SK-N-SH treated with all-trans-retinoic acid at 6 μM for 48 hours (cell line): ENCODE measurements around the gene DPCD.

ENCODE experiments used
- ATAC-seq: fragments of 200-7000 bp; cut with Tn5 transposase; 3 replicates; pipeline ENCODE4 v1.9.1; 2020; ENCODE audit warnings: mild to moderate bottlenecking, moderate library complexity
- ARNTL ChIP-seq: fragments of 450-650 bp; formaldehyde crosslinking; IDR thresholded peaks from 2 replicates; pipeline ENCODE4 v1.5.0; 2020; ENCODE audit warnings: low read depth, mild to moderate bottlenecking, moderate library complexity, borderline replicate concordance
- BACH2 ChIP-seq: fragments of 250-450 bp; sonication (Bioruptor Pico); IDR thresholded peaks from 2 replicates; pipeline ENCODE4 v1.9.0; 2021; ENCODE audit warnings: mild to moderate bottlenecking, borderline replicate concordance
- CREB5 ChIP-seq: fragments of 250-450 bp; sonication (Bioruptor Pico); IDR thresholded peaks from 2 replicates; pipeline ENCODE4 v1.5.1; 2020; ENCODE audit warnings: low read depth, mild to moderate bottlenecking, moderate library complexity
- CSDC2 ChIP-seq: fragments of 250-450 bp; sonication (Bioruptor Pico); IDR thresholded peaks from 2 replicates; pipeline ENCODE4 v1.5.0; 2020; ENCODE audit warnings: mild to moderate bottlenecking, moderate library complexity
- CSRNP3 ChIP-seq: fragments of 250-450 bp; sonication (Bioruptor Pico); IDR thresholded peaks from 2 replicates; pipeline ENCODE4 v1.5.1; 2021; ENCODE audit warnings: mild to moderate bottlenecking, moderate library complexity
- ESRRG ChIP-seq: fragments of 250-450 bp; sonication (Bioruptor Pico); IDR thresholded peaks from 2 replicates; pipeline ENCODE4 v1.6.1; 2021; ENCODE audit warnings: mild to moderate bottlenecking
- GLIS3 ChIP-seq: fragments of 250-450 bp; sonication (Bioruptor Pico); IDR thresholded peaks from 2 replicates; pipeline ENCODE4 v1.5.0; 2020; ENCODE audit warnings: mild to moderate bottlenecking, moderate library complexity
- OSR1 ChIP-seq: fragments of 250-450 bp; sonication (Bioruptor Pico); IDR thresholded peaks from 2 replicates; pipeline ENCODE4 v1.8.0; 2022; ENCODE audit warnings: moderate library complexity, mild to moderate bottlenecking, inconsistent platforms
- PATZ1 ChIP-seq: fragments of 250-450 bp; sonication (Bioruptor Pico); IDR thresholded peaks from 2 replicates; pipeline ENCODE4 v1.8.0; 2020; ENCODE audit warnings: mild to moderate bottlenecking, moderate library complexity, borderline replicate concordance
- POU6F1 ChIP-seq: fragments of 250-450 bp; sonication (Bioruptor Pico); IDR thresholded peaks from 2 replicates; pipeline ENCODE4 v1.8.0; 2021; ENCODE audit warnings: low read depth, mild to moderate bottlenecking, moderate library complexity, borderline replicate concordance
- PPARA ChIP-seq: fragments of 250-450 bp; sonication (Bioruptor Pico); IDR thresholded peaks from 2 replicates; pipeline ENCODE4 v1.5.0; 2020; ENCODE audit warnings: mild to moderate bottlenecking, borderline replicate concordance
- RARB ChIP-seq: fragments of 250-450 bp; sonication (Bioruptor Pico); IDR thresholded peaks from 2 replicates; pipeline ENCODE4 v1.8.0; 2021; ENCODE audit warnings: mild to moderate bottlenecking, moderate library complexity
- SNAI2 ChIP-seq: fragments of 250-450 bp; sonication (Bioruptor Pico); IDR thresholded peaks from 2 replicates; pipeline ENCODE4 v1.5.0; 2020; ENCODE audit warnings: mild to moderate bottlenecking, moderate library complexity
- TCF4 ChIP-seq: fragments of 250-450 bp; sonication (Bioruptor Pico); IDR thresholded peaks from 2 replicates; pipeline ENCODE4 v1.8.0; 2021; ENCODE audit warnings: mild to moderate bottlenecking, moderate library complexity, borderline replicate concordance
- TOX ChIP-seq: fragments of 250-450 bp; sonication (Bioruptor Pico); IDR thresholded peaks from 2 replicates; pipeline ENCODE4 v1.8.0; 2021; ENCODE audit warnings: mild to moderate bottlenecking, moderate library complexity, borderline replicate concordance
- ZC3H10 ChIP-seq: fragments of 250-450 bp; sonication (Bioruptor Pico); IDR thresholded peaks from 2 replicates; pipeline ENCODE4 v1.5.1; 2021; ENCODE audit warnings: mild to moderate bottlenecking, moderate library complexity
- ZFP3 ChIP-seq: fragments of 250-450 bp; sonication (Bioruptor Pico); IDR thresholded peaks from 2 replicates; pipeline ENCODE4 v1.5.0; 2020; ENCODE audit warnings: mild to moderate bottlenecking, moderate library complexity
- ZFP30 ChIP-seq: fragments of 450-650 bp; formaldehyde crosslinking; IDR thresholded peaks from 2 replicates; pipeline ENCODE4 v1.5.0; 2022; ENCODE audit warnings: mild to moderate bottlenecking, moderate library complexity
- ZNF565 ChIP-seq: fragments of 450-650 bp; formaldehyde crosslinking; conservative IDR thresholded peaks from 2 replicates; pipeline ENCODE4 v1.5.0; 2020; ENCODE audit warnings: low read depth, mild to moderate bottlenecking, moderate library complexity
- ZNF70 ChIP-seq: fragments of 450-650 bp; formaldehyde crosslinking; IDR thresholded peaks from 2 replicates; pipeline ENCODE4 v1.5.0; 2020; ENCODE audit warnings: mild to moderate bottlenecking, moderate library complexity
- ZNF8 ChIP-seq: fragments of 450-650 bp; formaldehyde crosslinking; IDR thresholded peaks from 2 replicates; pipeline ENCODE4 v1.5.0; 2020; ENCODE audit warnings: mild to moderate bottlenecking, moderate library complexity

DPCD gene

GRCh38 chr10:101572126-101572525 is 16.0 kb upstream of the DPCD start (continued):
- TF ChIP-seq CREB5 (CRISPR knock-in tag) (no peak), BACH2 (CRISPR knock-in tag) (no peak), CSRNP3 (no peak), ZNF70 (CRISPR knock-in tag) (no peak), OSR1 (CRISPR knock-in tag) (no peak), ZC3H10 (CRISPR knock-in tag) (no peak), GLIS3 (CRISPR knock-in tag) (no peak), SNAI2 (no peak)

GRCh38 chr10:101572785-101573184 is 15.3 kb upstream of the DPCD start:
- TF ChIP-seq ZNF565 (no peak), ZC3H10 (CRISPR knock-in tag) (no peak)
- no peak for ATAC-seq

GRCh38 chr10:101573885-101574753 is 14.0 kb upstream of the DPCD start:
- ATAC-seq: no peak

GRCh38 chr10:101575091-101575490 is 13.0 kb upstream of the DPCD start:
- no peak for ATAC-seq
- TF ChIP-seq TCF4 (CRISPR knock-in tag): no peak
- no peak for TF ChIP-seq CSRNP3
- TF ChIP-seq RARB: no peak
- no peak for TF ChIP-seq ZFP3 (CRISPR knock-in tag)
- no peak for TF ChIP-seq ARNTL (CRISPR knock-in tag)
- no peak for TF ChIP-seq BACH2 (CRISPR knock-in tag)
- TF ChIP-seq ESRRG (CRISPR knock-in tag): no peak
- no peak for TF ChIP-seq POU6F1 (CRISPR knock-in tag)

More at GRCh38 chr10:101573885-101574753, 14.0 kb upstream of the DPCD start:
- TF ChIP-seq SNAI2: no peak
- no peak for TF ChIP-seq RARB
- no peak for TF ChIP-seq ZNF8 (CRISPR knock-in tag)
- TF ChIP-seq ESRRG (CRISPR knock-in tag): no peak
- no peak for TF ChIP-seq CSDC2 (CRISPR knock-in tag)
- TF ChIP-seq PATZ1 (CRISPR knock-in tag): no peak
- no peak for TF ChIP-seq TOX (CRISPR knock-in tag)
- no peak for TF ChIP-seq POU6F1 (CRISPR knock-in tag)
- TF ChIP-seq ZC3H10 (CRISPR knock-in tag): no peak
- no peak for TF ChIP-seq ZNF70 (CRISPR knock-in tag)
- no peak for TF ChIP-seq ZFP30 (CRISPR knock-in tag)
- no peak for TF ChIP-seq PPARA (CRISPR knock-in tag)
- no peak for TF ChIP-seq ZFP3 (CRISPR knock-in tag)
